ENCODE data around the gene HSPA1L. TPM values are rescaled to one million over a fixed set of nuclear protein-coding genes. Genes with fewer than 3 reads are reported as not detected.
"Not testable (repeated sequence)": the region's sequence is repeated elsewhere in the genome, so short reads cannot be mapped to it uniquely, and the experiment has no call there.

The HSPA1L gene
- total RNA-seq, 2 donors from 2014 or later = 2.9 to 3.1 TPM

GRCh38 chr6:31831350-31832215 is 16.5 kb upstream of the HSPA1L start:
- H3K4me3 Mint-ChIP-seq = peak overlapping the region; percentile 96
- H3K36me3 Mint-ChIP-seq (ENCODE audit: insufficient read depth in 2 of 2) = peaks cover 16 to 21% of the 10 kb centered on the region in 2 donors
- peaks cover 46% of the 10 kb centered on the region for H3K4me1 Mint-ChIP-seq (ENCODE audit: low read depth)
- no peaks in the 10 kb centered on the region for H3K9me3 Mint-ChIP-seq
- no peaks in the 10 kb centered on the region for H3K27me3 Mint-ChIP-seq (ENCODE audit: low read depth)
- peak overlapping the region; percentile 97 for H3K27ac Mint-ChIP-seq
- ATAC-seq (replicated peaks in 1 of 2) (no peak), DNase-seq (no peak)

- DNase-seq = no peak
- H3K4me1 Mint-ChIP-seq (ENCODE audit: low read depth) = peaks cover 43% of the 10 kb centered on the region
- peak overlapping the region; percentile 96 for H3K4me3 Mint-ChIP-seq
- ATAC-seq (replicated peaks in 1 of 2) = no peak
- H3K36me3 Mint-ChIP-seq (ENCODE audit: insufficient read depth in 2 of 2) = peaks cover 11 to 14% of the 10 kb centered on the region in 2 donors
- no peaks in the 10 kb centered on the region for H3K9me3 Mint-ChIP-seq
- H3K27me3 Mint-ChIP-seq (ENCODE audit: low read depth) = no peaks in the 10 kb centered on the region
- peak overlapping the region; percentile 97 for H3K27ac Mint-ChIP-seq
Measured at GRCh38 chr6:31830886-31831335, 15.8 kb upstream of the HSPA1L start.

- ATAC-seq (replicated peaks in 1 of 2) (no peak), DNase-seq (no peak)
- H3K36me3 Mint-ChIP-seq (ENCODE audit: insufficient read depth in 2 of 2) = peaks cover 4 to 6% of the 10 kb centered on the region in 2 donors
- H3K4me1 Mint-ChIP-seq (ENCODE audit: low read depth) = peaks cover 53% of the 10 kb centered on the region
- peak overlapping the region; percentile 96 for H3K4me3 Mint-ChIP-seq
- no peaks in the 10 kb centered on the region for H3K9me3 Mint-ChIP-seq
- H3K27ac Mint-ChIP-seq = peak overlapping the region; percentile 97
- H3K27me3 Mint-ChIP-seq (ENCODE audit: low read depth) = no peaks in the 10 kb centered on the region
Measured at GRCh38 chr6:31829633-31830283, 14.7 kb upstream of the HSPA1L start.

GRCh38 chr6:31827286-31828079 is 12.4 kb upstream of the HSPA1L start, which contains the start of gene HSPA1B:
TSS of gene HSPA1B (plus strand) at chr6:31827738. CDS start at chr6:31827951, 213 bp downstream.
- no peaks in the 10 kb centered on the region for H3K9me3 Mint-ChIP-seq
- peak; percentile 75 to 77 for ATAC-seq (replicated peaks in 1 of 2)
- peaks cover 2 to 4% of the 10 kb centered on the region in 2 donors for H3K36me3 Mint-ChIP-seq (ENCODE audit: insufficient read depth in 2 of 2)
- peak within 1 kb of the TSS; percentile 89 for H3K27ac Mint-ChIP-seq
- peak; percentile 91 to 95 for DNase-seq
- peaks cover 53% of the 10 kb centered on the region for H3K4me1 Mint-ChIP-seq (ENCODE audit: low read depth)
- no peaks in the 10 kb centered on the region for H3K27me3 Mint-ChIP-seq (ENCODE audit: low read depth)
- H3K4me3 Mint-ChIP-seq = peak within 1 kb of the TSS; percentile 90 to 94

- DNase-seq (peak; percentile 62), ATAC-seq (replicated peaks in 1 of 2) (peak; percentile 12 to 16)
- Mint-ChIP-seq H3K27ac (peak overlapping the region; percentile 89), H3K27me3 (ENCODE audit: low read depth) (no peaks in the 10 kb centered on the region), H3K4me1 (ENCODE audit: low read depth) (peaks cover 59% of the 10 kb centered on the region), H3K9me3 (no peaks in the 10 kb centered on the region), H3K4me3 (peak overlapping the region; percentile 90 to 94), H3K36me3 (ENCODE audit: insufficient read depth in 2 of 2) (peaks cover 2 to 4% of the 10 kb centered on the region in 2 donors)
Measured at GRCh38 chr6:31826793-31827285, 11.8 kb upstream of the HSPA1L start.

GRCh38 chr6:31825553-31825952 is 10.5 kb upstream of the HSPA1L start:
- ATAC-seq (replicated peaks in 1 of 2) = no peak
- Mint-ChIP-seq H3K9me3 (no peaks in the 10 kb centered on the region), H3K27me3 (ENCODE audit: low read depth) (no peaks in the 10 kb centered on the region), H3K27ac (peak overlapping the region; percentile 89), H3K4me1 (ENCODE audit: low read depth) (peaks cover 60% of the 10 kb centered on the region), H3K36me3 (ENCODE audit: insufficient read depth in 2 of 2) (peaks cover 2 to 4% of the 10 kb centered on the region in 2 donors), H3K4me3 (peak overlapping the region; percentile 90 to 94)
- DNase-seq = no peak

GRCh38 chr6:31823592-31824196 is 8.6 kb upstream of the HSPA1L start:
- not testable (repeated sequence) for H3K27me3 Mint-ChIP-seq (ENCODE audit: low read depth); H3K36me3 Mint-ChIP-seq (ENCODE audit: insufficient read depth in 2 of 2); H3K9me3 Mint-ChIP-seq; DNase-seq; H3K27ac Mint-ChIP-seq; ATAC-seq (replicated peaks in 1 of 2)
- H3K4me1 Mint-ChIP-seq (ENCODE audit: low read depth) = peaks cover 63% of the 10 kb centered on the region
- H3K4me3 Mint-ChIP-seq = peak overlapping the region in 1 of 2 donors; percentile 52

- peaks cover 74% of the 10 kb centered on the region for H3K4me1 Mint-ChIP-seq (ENCODE audit: low read depth)
- H3K27ac Mint-ChIP-seq = peak overlapping the region; percentile 82
- ATAC-seq (replicated peaks in 1 of 2) (peak; percentile 50), DNase-seq (peak; percentile 66 to 69)
- H3K9me3 Mint-ChIP-seq = no peaks in the 10 kb centered on the region
- peak overlapping the region; percentile 88 to 96 for H3K4me3 Mint-ChIP-seq
- H3K27me3 Mint-ChIP-seq (ENCODE audit: low read depth) = no peaks in the 10 kb centered on the region
- no peaks in the 10 kb centered on the region for H3K36me3 Mint-ChIP-seq (ENCODE audit: insufficient read depth in 2 of 2)
Measured at GRCh38 chr6:31822036-31822821, 7.1 kb upstream of the HSPA1L start.

GRCh38 chr6:31821301-31822035 is 6.4 kb upstream of the HSPA1L start:
- Mint-ChIP-seq H3K27ac (peak overlapping the region; percentile 97), H3K4me3 (peak overlapping the region; percentile 88 to 96), H3K4me1 (ENCODE audit: low read depth) (peaks cover 67% of the 10 kb centered on the region), H3K9me3 (no peaks in the 10 kb centered on the region), H3K36me3 (ENCODE audit: insufficient read depth in 2 of 2) (no peaks in the 10 kb centered on the region), H3K27me3 (ENCODE audit: low read depth) (no peaks in the 10 kb centered on the region)
- ATAC-seq (replicated peaks in 1 of 2) (peak; percentile 48 to 56), DNase-seq (peak; percentile 80 to 85)

- DNase-seq; H3K36me3 Mint-ChIP-seq (ENCODE audit: insufficient read depth in 2 of 2); H3K27me3 Mint-ChIP-seq (ENCODE audit: low read depth); H3K9me3 Mint-ChIP-seq; ATAC-seq (replicated peaks in 1 of 2); H3K27ac Mint-ChIP-seq: not testable (repeated sequence)
- peak overlapping the region; percentile 88 to 96 for H3K4me3 Mint-ChIP-seq
- H3K4me1 Mint-ChIP-seq (ENCODE audit: low read depth) = peaks cover 59% of the 10 kb centered on the region
Measured at GRCh38 chr6:31820399-31820798, 5.3 kb upstream of the HSPA1L start.

GRCh38 chr6:31819871-31820299 is 4.8 kb upstream of the HSPA1L start:
- Mint-ChIP-seq H3K27ac (peak overlapping the region; percentile 24), H3K4me3 (peak overlapping the region; percentile 42 to 67), H3K9me3 (no peaks in the 10 kb centered on the region), H3K4me1 (ENCODE audit: low read depth) (peaks cover 54% of the 10 kb centered on the region), H3K36me3 (ENCODE audit: insufficient read depth in 2 of 2) (no peaks in the 10 kb centered on the region), H3K27me3 (ENCODE audit: low read depth) (no peaks in the 10 kb centered on the region)
- DNase-seq (no peak), ATAC-seq (replicated peaks in 1 of 2) (no peak)

Data from activated T-cell treated with anti-CD3 and anti-CD28 coated beads, Interleukin-2, amount 50 U/mL, for 72 hours (primary cell).